HEK293 (cell line): ENCODE data around the gene RRP15.

Source experiments
- HOXC10 ChIP-seq: sonication (generic); formaldehyde crosslinking; IDR thresholded peaks from 2 replicates; pipeline ENCODE4 v1.8.1; 2023; ENCODE audit warnings: mild to moderate bottlenecking, missing genetic modification reagents
- HOXD13 ChIP-seq: sonication (generic); formaldehyde crosslinking; IDR thresholded peaks from 2 replicates; pipeline ENCODE4 v1.8.0; 2022; ENCODE audit warnings: missing genetic modification reagents, borderline replicate concordance
- KLF17 ChIP-seq: fragments of 450-650 bp; formaldehyde crosslinking; IDR thresholded peaks from 2 replicates; pipeline ENCODE4 v1.5.1; 2016; ENCODE audit warnings: missing biosample characterization, missing genetic modification characterization
- REST ChIP-seq: fragments of 450-650 bp; formaldehyde crosslinking; IDR thresholded peaks from 2 replicates; pipeline ENCODE4 v1.5.1; 2016; ENCODE audit warnings: missing biosample characterization, missing genetic modification characterization
- SETDB1 ChIP-seq: IDR thresholded peaks from one replicate; pipeline ENCODE4 v1.6.1; 2017; ENCODE audit warnings: mild to moderate bottlenecking, low read length, moderate library complexity, mixed read lengths; ENCODE audit not compliant: insufficient read length
- SP2 ChIP-seq: fragments of 450-650 bp; formaldehyde crosslinking; IDR thresholded peaks from 2 replicates; pipeline ENCODE4 v1.5.1; 2016; ENCODE audit warnings: missing biosample characterization, missing genetic modification characterization
- ZBTB49 ChIP-seq: fragments of 450-650 bp; formaldehyde crosslinking; IDR thresholded peaks from 2 replicates; pipeline ENCODE4 v1.5.1; 2016; ENCODE audit warnings: missing biosample characterization, missing genetic modification characterization, low read depth
- ZNF416 ChIP-seq: fragments of 450-650 bp; formaldehyde crosslinking; IDR thresholded peaks from 2 replicates; pipeline ENCODE4 v1.5.1; 2016; ENCODE audit warnings: missing biosample characterization, missing genetic modification characterization
- ZNF473 ChIP-seq: fragments of 450-650 bp; formaldehyde crosslinking; IDR thresholded peaks from 2 replicates; pipeline ENCODE4 v1.5.1; 2017; ENCODE audit warnings: missing biosample characterization, missing genetic modification characterization
- ZNF624 ChIP-seq: fragments of 450-650 bp; formaldehyde crosslinking; IDR thresholded peaks from 2 replicates; pipeline ENCODE4 v1.5.1; 2017; ENCODE audit warnings: missing biosample characterization, missing genetic modification characterization
- ZNF76 ChIP-seq: fragments of 450-650 bp; formaldehyde crosslinking; IDR thresholded peaks from 2 replicates; pipeline ENCODE4; 2016; ENCODE audit warnings: low read depth, missing biosample characterization, missing genetic modification characterization, borderline replicate concordance
- ZNF837 ChIP-seq: fragments of 450-650 bp; formaldehyde crosslinking; IDR thresholded peaks from 2 replicates; pipeline ENCODE4 v1.5.1; 2016; ENCODE audit warnings: missing biosample characterization, missing genetic modification characterization
- TF ChIP-seq, protein P1 (sequence below): fragments of 450-650 bp; formaldehyde crosslinking; IDR thresholded peaks from 2 replicates; pipeline ENCODE4 v1.5.1; 2016; ENCODE audit warnings: missing biosample characterization, missing genetic modification characterization
- TF ChIP-seq, protein P2 (sequence below): fragments of 450-650 bp; formaldehyde crosslinking; IDR thresholded peaks from 2 replicates; pipeline ENCODE4 v1.5.1; 2016; ENCODE audit warnings: missing biosample characterization, missing genetic modification characterization
- TF ChIP-seq, protein P3 (sequence below): fragments of 450-650 bp; formaldehyde crosslinking; IDR thresholded peaks from 2 replicates; pipeline ENCODE4 v1.5.1; 2016; ENCODE audit warnings: missing biosample characterization, missing genetic modification characterization, borderline replicate concordance
- TF ChIP-seq, protein P4 (sequence below): fragments of 450-650 bp; formaldehyde crosslinking; IDR thresholded peaks from 2 replicates; pipeline ENCODE4 v1.5.1; 2017; ENCODE audit warnings: missing biosample characterization, missing genetic modification characterization
- TF ChIP-seq, protein P5 (sequence below): fragments of 450-650 bp; formaldehyde crosslinking; IDR thresholded peaks from 2 replicates; pipeline ENCODE4 v1.5.1; 2016; ENCODE audit warnings: missing biosample characterization, missing genetic modification characterization
- TF ChIP-seq, protein P6 (sequence below): fragments of 450-650 bp; formaldehyde crosslinking; IDR thresholded peaks from 2 replicates; pipeline ENCODE4 v1.5.1; 2017; ENCODE audit warnings: missing biosample characterization, missing genetic modification characterization
- TF ChIP-seq, protein P7 (sequence below): fragments of 450-650 bp; formaldehyde crosslinking; IDR thresholded peaks from 2 replicates; pipeline ENCODE4 v1.5.1; 2017; ENCODE audit warnings: missing biosample characterization, missing genetic modification characterization

The RRP15 gene

DNA sequence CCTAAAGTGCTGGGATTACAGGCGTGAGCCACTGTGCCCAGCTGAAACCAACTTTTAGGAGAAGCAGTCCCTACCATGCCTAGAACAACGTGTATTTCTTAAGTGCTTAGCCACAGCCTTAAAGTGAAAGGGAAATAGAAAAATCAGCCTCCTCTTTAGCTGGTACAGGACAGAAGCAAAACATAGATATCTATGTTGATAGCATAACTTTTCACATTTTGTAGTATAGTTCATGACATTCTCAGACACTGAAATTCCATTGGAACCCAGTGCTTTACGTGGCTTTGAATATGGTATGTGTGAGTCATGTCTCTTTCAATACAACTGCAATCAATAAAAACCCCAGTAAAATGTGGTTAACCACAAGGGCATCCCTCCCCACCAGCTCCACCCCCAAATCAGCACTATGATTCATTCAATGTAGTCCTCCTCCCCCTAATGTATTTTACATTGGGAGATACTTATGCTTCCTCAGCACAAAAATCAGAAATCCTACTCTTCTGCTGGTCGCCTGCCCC is 92.1 kb downstream of the RRP15 start (continued):
- no peak for TF ChIP-seq HOXC10 (CRISPR knock-in tag)
- TF ChIP-seq ZNF473 (tag by site-specific recombination): no peak
- TF ChIP-seq, protein P1, sequence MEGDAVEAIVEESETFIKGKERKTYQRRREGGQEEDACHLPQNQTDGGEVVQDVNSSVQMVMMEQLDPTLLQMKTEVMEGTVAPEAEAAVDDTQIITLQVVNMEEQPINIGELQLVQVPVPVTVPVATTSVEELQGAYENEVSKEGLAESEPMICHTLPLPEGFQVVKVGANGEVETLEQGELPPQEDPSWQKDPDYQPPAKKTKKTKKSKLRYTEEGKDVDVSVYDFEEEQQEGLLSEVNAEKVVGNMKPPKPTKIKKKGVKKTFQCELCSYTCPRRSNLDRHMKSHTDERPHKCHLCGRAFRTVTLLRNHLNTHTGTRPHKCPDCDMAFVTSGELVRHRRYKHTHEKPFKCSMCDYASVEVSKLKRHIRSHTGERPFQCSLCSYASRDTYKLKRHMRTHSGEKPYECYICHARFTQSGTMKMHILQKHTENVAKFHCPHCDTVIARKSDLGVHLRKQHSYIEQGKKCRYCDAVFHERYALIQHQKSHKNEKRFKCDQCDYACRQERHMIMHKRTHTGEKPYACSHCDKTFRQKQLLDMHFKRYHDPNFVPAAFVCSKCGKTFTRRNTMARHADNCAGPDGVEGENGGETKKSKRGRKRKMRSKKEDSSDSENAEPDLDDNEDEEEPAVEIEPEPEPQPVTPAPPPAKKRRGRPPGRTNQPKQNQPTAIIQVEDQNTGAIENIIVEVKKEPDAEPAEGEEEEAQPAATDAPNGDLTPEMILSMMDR (tag by site-specific recombination): no peak
- TF ChIP-seq ZNF624 (tag by site-specific recombination): no peak
- TF ChIP-seq ZBTB49: no peak
- TF ChIP-seq ZNF76 (tag by site-specific recombination): no peak
- no peak for TF ChIP-seq ZNF416 (tag by site-specific recombination)
- TF ChIP-seq, protein P2, sequence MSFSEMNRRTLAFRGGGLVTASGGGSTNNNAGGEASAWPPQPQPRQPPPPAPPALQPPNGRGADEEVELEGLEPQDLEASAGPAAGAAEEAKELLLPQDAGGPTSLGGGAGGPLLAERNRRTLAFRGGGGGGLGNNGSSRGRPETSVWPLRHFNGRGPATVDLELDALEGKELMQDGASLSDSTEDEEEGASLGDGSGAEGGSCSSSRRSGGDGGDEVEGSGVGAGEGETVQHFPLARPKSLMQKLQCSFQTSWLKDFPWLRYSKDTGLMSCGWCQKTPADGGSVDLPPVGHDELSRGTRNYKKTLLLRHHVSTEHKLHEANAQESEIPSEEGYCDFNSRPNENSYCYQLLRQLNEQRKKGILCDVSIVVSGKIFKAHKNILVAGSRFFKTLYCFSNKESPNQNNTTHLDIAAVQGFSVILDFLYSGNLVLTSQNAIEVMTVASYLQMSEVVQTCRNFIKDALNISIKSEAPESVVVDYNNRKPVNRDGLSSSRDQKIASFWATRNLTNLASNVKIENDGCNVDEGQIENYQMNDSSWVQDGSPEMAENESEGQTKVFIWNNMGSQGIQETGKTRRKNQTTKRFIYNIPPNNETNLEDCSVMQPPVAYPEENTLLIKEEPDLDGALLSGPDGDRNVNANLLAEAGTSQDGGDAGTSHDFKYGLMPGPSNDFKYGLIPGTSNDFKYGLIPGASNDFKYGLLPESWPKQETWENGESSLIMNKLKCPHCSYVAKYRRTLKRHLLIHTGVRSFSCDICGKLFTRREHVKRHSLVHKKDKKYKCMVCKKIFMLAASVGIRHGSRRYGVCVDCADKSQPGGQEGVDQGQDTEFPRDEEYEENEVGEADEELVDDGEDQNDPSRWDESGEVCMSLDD (tag by site-specific recombination): no peak
- no peak for TF ChIP-seq SP2
- TF ChIP-seq HOXD13: peak; percentile 92
- TF ChIP-seq, protein P3, sequence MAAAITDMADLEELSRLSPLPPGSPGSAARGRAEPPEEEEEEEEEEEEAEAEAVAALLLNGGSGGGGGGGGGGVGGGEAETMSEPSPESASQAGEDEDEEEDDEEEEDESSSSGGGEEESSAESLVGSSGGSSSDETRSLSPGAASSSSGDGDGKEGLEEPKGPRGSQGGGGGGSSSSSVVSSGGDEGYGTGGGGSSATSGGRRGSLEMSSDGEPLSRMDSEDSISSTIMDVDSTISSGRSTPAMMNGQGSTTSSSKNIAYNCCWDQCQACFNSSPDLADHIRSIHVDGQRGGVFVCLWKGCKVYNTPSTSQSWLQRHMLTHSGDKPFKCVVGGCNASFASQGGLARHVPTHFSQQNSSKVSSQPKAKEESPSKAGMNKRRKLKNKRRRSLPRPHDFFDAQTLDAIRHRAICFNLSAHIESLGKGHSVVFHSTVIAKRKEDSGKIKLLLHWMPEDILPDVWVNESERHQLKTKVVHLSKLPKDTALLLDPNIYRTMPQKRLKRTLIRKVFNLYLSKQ (tag by site-specific recombination): no peak
- TF ChIP-seq, protein P4, sequence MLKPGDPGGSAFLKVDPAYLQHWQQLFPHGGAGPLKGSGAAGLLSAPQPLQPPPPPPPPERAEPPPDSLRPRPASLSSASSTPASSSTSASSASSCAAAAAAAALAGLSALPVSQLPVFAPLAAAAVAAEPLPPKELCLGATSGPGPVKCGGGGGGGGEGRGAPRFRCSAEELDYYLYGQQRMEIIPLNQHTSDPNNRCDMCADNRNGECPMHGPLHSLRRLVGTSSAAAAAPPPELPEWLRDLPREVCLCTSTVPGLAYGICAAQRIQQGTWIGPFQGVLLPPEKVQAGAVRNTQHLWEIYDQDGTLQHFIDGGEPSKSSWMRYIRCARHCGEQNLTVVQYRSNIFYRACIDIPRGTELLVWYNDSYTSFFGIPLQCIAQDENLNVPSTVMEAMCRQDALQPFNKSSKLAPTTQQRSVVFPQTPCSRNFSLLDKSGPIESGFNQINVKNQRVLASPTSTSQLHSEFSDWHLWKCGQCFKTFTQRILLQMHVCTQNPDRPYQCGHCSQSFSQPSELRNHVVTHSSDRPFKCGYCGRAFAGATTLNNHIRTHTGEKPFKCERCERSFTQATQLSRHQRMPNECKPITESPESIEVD (tag by site-specific recombination): peak; percentile 53
- no peak for TF ChIP-seq ZNF837 (tag by site-specific recombination)
- TF ChIP-seq KLF17 (tag by site-specific recombination): peak; percentile 66; the same call in 1 of the 2 replicates
- TF ChIP-seq, protein P5, sequence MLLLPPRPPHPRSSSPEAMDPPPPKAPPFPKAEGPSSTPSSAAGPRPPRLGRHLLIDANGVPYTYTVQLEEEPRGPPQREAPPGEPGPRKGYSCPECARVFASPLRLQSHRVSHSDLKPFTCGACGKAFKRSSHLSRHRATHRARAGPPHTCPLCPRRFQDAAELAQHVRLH (tag by site-specific recombination): 0 out of 2 replicates have a peak, but pooled peaks have one; percentile 21
- TF ChIP-seq, protein P6, sequence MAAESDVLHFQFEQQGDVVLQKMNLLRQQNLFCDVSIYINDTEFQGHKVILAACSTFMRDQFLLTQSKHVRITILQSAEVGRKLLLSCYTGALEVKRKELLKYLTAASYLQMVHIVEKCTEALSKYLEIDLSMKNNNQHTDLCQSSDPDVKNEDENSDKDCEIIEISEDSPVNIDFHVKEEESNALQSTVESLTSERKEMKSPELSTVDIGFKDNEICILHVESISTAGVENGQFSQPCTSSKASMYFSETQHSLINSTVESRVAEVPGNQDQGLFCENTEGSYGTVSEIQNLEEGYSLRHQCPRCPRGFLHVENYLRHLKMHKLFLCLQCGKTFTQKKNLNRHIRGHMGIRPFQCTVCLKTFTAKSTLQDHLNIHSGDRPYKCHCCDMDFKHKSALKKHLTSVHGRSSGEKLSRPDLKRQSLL (tag by site-specific recombination): no peak
- no peak for TF ChIP-seq REST (tag by site-specific recombination)
- no peak for TF ChIP-seq SETDB1
- TF ChIP-seq, protein P7, sequence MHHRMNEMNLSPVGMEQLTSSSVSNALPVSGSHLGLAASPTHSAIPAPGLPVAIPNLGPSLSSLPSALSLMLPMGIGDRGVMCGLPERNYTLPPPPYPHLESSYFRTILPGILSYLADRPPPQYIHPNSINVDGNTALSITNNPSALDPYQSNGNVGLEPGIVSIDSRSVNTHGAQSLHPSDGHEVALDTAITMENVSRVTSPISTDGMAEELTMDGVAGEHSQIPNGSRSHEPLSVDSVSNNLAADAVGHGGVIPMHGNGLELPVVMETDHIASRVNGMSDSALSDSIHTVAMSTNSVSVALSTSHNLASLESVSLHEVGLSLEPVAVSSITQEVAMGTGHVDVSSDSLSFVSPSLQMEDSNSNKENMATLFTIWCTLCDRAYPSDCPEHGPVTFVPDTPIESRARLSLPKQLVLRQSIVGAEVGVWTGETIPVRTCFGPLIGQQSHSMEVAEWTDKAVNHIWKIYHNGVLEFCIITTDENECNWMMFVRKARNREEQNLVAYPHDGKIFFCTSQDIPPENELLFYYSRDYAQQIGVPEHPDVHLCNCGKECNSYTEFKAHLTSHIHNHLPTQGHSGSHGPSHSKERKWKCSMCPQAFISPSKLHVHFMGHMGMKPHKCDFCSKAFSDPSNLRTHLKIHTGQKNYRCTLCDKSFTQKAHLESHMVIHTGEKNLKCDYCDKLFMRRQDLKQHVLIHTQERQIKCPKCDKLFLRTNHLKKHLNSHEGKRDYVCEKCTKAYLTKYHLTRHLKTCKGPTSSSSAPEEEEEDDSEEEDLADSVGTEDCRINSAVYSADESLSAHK (tag by site-specific recombination): no peak
